Activated naive CD4-positive, alpha-beta T cell treated with anti-CD3 and anti-CD28 coated beads for 36 hours (primary cell): ENCODE measurements around the gene CPE. TPM values are rescaled to one million over a fixed set of nuclear protein-coding genes. Genes with fewer than 3 reads are reported as not detected.

Source experiments
- CTCF ChIA-PET: fragments of 350-600 bp; sonication (Branson Sonifier 250); formaldehyde crosslinking; loops from one replicate; lab custom pipeline; 2021; ENCODE audit warnings: antibody characterized with exemption; lab: Charles Lee
- DNase-seq: peaks from one replicate; pipeline ENCODE4 v3.0.0-alpha.2; 2020
- H3K27ac Mint-ChIP-seq: one replicate; pipeline ENCODE4 v1.8.0; 2021; ENCODE audit warnings: mild to moderate bottlenecking, mixed read lengths
- H3K27me3 Mint-ChIP-seq: one replicate; pipeline ENCODE4 v1.8.0; 2021; ENCODE audit warnings: low read depth, mixed read lengths
- H3K36me3 Mint-ChIP-seq: one replicate; pipeline ENCODE4 v1.8.0; 2021; ENCODE audit warnings: low read depth, mixed read lengths
- H3K4me1 Mint-ChIP-seq: one replicate; pipeline ENCODE4 v1.8.0; 2021; ENCODE audit warnings: low read depth, mixed read lengths
- H3K4me3 Mint-ChIP-seq: one replicate; pipeline ENCODE4 v1.8.0; 2021; ENCODE audit warnings: mild to moderate bottlenecking, moderate library complexity, mixed read lengths
- H3K9me3 Mint-ChIP-seq: one replicate; pipeline ENCODE4 v1.8.0; 2021; ENCODE audit warnings: mixed read lengths
- intact Hi-C: fragments of 100-400 bp; cut with micrococcal nuclease; formaldehyde crosslinking; loops from one replicate; pipeline ENCODE4 v1.15.1; 2023
- total RNA-seq, 2 experiments: library from RNA; stranded (reverse); gene quantifications; one replicate each; pipeline ENCODE4 v1.2.3, GENCODE V29; 2021

CPE gene
- total RNA-seq, 2 experiments from 2014 or later, result 0.10 TPM; not detected in 1

GRCh38 chr4:165505958-165506837 is 127.4 kb downstream of the CPE start:
- H3K36me3 Mint-ChIP-seq, result no peaks in the 10 kb centered on the region
- DNase-seq, result no peak
- intact Hi-C loops, result no loop called here
- H3K27me3 Mint-ChIP-seq, result peaks cover 9% of the 10 kb centered on the region
- H3K4me1 Mint-ChIP-seq, result peaks cover 2% of the 10 kb centered on the region
- H3K4me3 Mint-ChIP-seq, result no peak overlapping the region
- H3K9me3 Mint-ChIP-seq, result no peaks in the 10 kb centered on the region
- CTCF ChIA-PET, result interaction anchor here (0.6 kb wide), 1 partner anchor 93 kb away, joined by 4 read pairs; no protein-coding TSS in a partner anchor
- no peak overlapping the region for H3K27ac Mint-ChIP-seq

GRCh38 chr4:165506849-165507248 is 128.0 kb downstream of the CPE start:
- no peaks in the 10 kb centered on the region for H3K9me3 Mint-ChIP-seq
- CTCF ChIA-PET, result interaction anchor here (0.6 to 1.6 kb wide), 2 partner anchors 14 to 93 kb away, joined by 4 to 7 read pairs; no protein-coding TSS in a partner anchor
- no peak overlapping the region for H3K4me3 Mint-ChIP-seq

GRCh38 chr4:165507381-165507780 is 128.6 kb downstream of the CPE start:
- no peak overlapping the region for H3K27ac Mint-ChIP-seq
- H3K36me3 Mint-ChIP-seq, result no peaks in the 10 kb centered on the region
- peaks cover 9% of the 10 kb centered on the region for H3K27me3 Mint-ChIP-seq
- no peak for DNase-seq
- intact Hi-C loops, result no loop called here
- CTCF ChIA-PET, result interaction anchor here (1.6 kb wide), 1 partner anchor 14 kb away, joined by 7 read pairs; no protein-coding TSS in a partner anchor
- H3K4me1 Mint-ChIP-seq, result peaks cover 2% of the 10 kb centered on the region
- no peak overlapping the region for H3K4me3 Mint-ChIP-seq
- no peaks in the 10 kb centered on the region for H3K9me3 Mint-ChIP-seq

More at GRCh38 chr4:165506849-165507248, 128.0 kb downstream of the CPE start:
- Mint-ChIP-seq H3K4me1 (peaks cover 2% of the 10 kb centered on the region), H3K27ac (no peak overlapping the region), H3K27me3 (peaks cover 9% of the 10 kb centered on the region), H3K36me3 (no peaks in the 10 kb centered on the region)
- intact Hi-C loops, result no loop called here
- no peak for DNase-seq

GRCh38 chr4:165508372-165509120 is 129.7 kb downstream of the CPE start:
- Mint-ChIP-seq H3K27ac (no peak overlapping the region), H3K4me1 (peaks cover under 1% of the 10 kb centered on the region), H3K27me3 (peaks cover 13% of the 10 kb centered on the region), H3K36me3 (no peaks in the 10 kb centered on the region), H3K9me3 (no peaks in the 10 kb centered on the region), H3K4me3 (no peak overlapping the region)
- CTCF ChIA-PET, result interaction anchor here (1.6 kb wide), 1 partner anchor 15 kb away, joined by 7 read pairs; no protein-coding TSS in a partner anchor
- DNase-seq, result no peak
- intact Hi-C loops, result no loop called here

- Mint-ChIP-seq H3K4me3 (no peak overlapping the region), H3K27ac (no peak overlapping the region), H3K4me1 (no peaks in the 10 kb centered on the region), H3K27me3 (peaks cover 17% of the 10 kb centered on the region), H3K9me3 (no peaks in the 10 kb centered on the region), H3K36me3 (no peaks in the 10 kb centered on the region)
- DNase-seq, result no peak
- CTCF ChIA-PET, result no interaction called here
- intact Hi-C loops, result no loop called here
These were observed 133.6 kb downstream of the CPE start for GRCh38 chr4:165512424-165512823.

- CTCF ChIA-PET, result interaction anchor here (1.5 kb wide), 1 partner anchor 21 kb away, joined by 3 read pairs; no protein-coding TSS in a partner anchor
- intact Hi-C loops, result no loop called here
- no peaks in the 10 kb centered on the region for H3K4me1 Mint-ChIP-seq
- H3K9me3 Mint-ChIP-seq, result no peaks in the 10 kb centered on the region
- no peak overlapping the region for H3K4me3 Mint-ChIP-seq
- no peak for DNase-seq
- no peak overlapping the region for H3K27ac Mint-ChIP-seq
- H3K27me3 Mint-ChIP-seq, result peaks cover 8% of the 10 kb centered on the region
- no peaks in the 10 kb centered on the region for H3K36me3 Mint-ChIP-seq
These were observed 135.9 kb downstream of the CPE start for GRCh38 chr4:165514739-165515138.

GRCh38 chr4:165515201-165515600 is 136.4 kb downstream of the CPE start:
- intact Hi-C loops, result no loop called here
- no peaks in the 10 kb centered on the region for H3K9me3 Mint-ChIP-seq

GRCh38 chr4:165516281-165516833 is 137.5 kb downstream of the CPE start:
- H3K27ac Mint-ChIP-seq, result no peak overlapping the region
- no peaks in the 10 kb centered on the region for H3K4me1 Mint-ChIP-seq
- peaks cover 8% of the 10 kb centered on the region for H3K27me3 Mint-ChIP-seq
- intact Hi-C loops, result no loop called here
- CTCF ChIA-PET, result no interaction called here
- no peaks in the 10 kb centered on the region for H3K9me3 Mint-ChIP-seq
- no peaks in the 10 kb centered on the region for H3K36me3 Mint-ChIP-seq
- no peak overlapping the region for H3K4me3 Mint-ChIP-seq
- DNase-seq, result no peak

More at GRCh38 chr4:165515201-165515600, 136.4 kb downstream of the CPE start:
- DNase-seq, result no peak
- CTCF ChIA-PET, result interaction anchor here (1.5 kb wide), 1 partner anchor 22 kb away, joined by 3 read pairs; no protein-coding TSS in a partner anchor
- Mint-ChIP-seq H3K4me1 (no peaks in the 10 kb centered on the region), H3K27me3 (peaks cover 8% of the 10 kb centered on the region), H3K27ac (no peak overlapping the region), H3K4me3 (no peak overlapping the region), H3K36me3 (no peaks in the 10 kb centered on the region)

- H3K4me1 Mint-ChIP-seq, result no peaks in the 10 kb centered on the region
- no peak overlapping the region for H3K27ac Mint-ChIP-seq
- intact Hi-C loops, result no loop called here
- CTCF ChIA-PET, result interaction anchor here (0.6 to 0.7 kb wide), 2 partner anchors 24 to 45 kb away, joined by 3 read pairs; no protein-coding TSS in a partner anchor
- peaks cover 8% of the 10 kb centered on the region for H3K27me3 Mint-ChIP-seq
- no peaks in the 10 kb centered on the region for H3K9me3 Mint-ChIP-seq
- DNase-seq, result no peak
- H3K36me3 Mint-ChIP-seq, result no peaks in the 10 kb centered on the region
- H3K4me3 Mint-ChIP-seq, result no peak overlapping the region
These were observed 138.4 kb downstream of the CPE start for GRCh38 chr4:165517216-165517615.

GRCh38 chr4:165518024-165518616 is 139.3 kb downstream of the CPE start:
- no peak for DNase-seq
- Mint-ChIP-seq H3K27me3 (peaks cover 8% of the 10 kb centered on the region), H3K27ac (no peak overlapping the region), H3K9me3 (no peaks in the 10 kb centered on the region), H3K36me3 (no peaks in the 10 kb centered on the region), H3K4me3 (no peak overlapping the region), H3K4me1 (no peaks in the 10 kb centered on the region)
- intact Hi-C loops, result no loop called here
- CTCF ChIA-PET, result interaction anchor here (1.3 kb wide), 1 partner anchor 25 kb away, joined by 3 read pairs; no protein-coding TSS in a partner anchor

GRCh38 chr4:165518686-165519085 is 139.9 kb downstream of the CPE start:
- Mint-ChIP-seq H3K27me3 (peaks cover 2% of the 10 kb centered on the region), H3K27ac (no peak overlapping the region), H3K36me3 (no peaks in the 10 kb centered on the region), H3K4me3 (no peak overlapping the region), H3K9me3 (no peaks in the 10 kb centered on the region), H3K4me1 (no peaks in the 10 kb centered on the region)
- intact Hi-C loops, result no loop called here
- no peak for DNase-seq
- CTCF ChIA-PET, result interaction anchor here (1.3 kb wide), 1 partner anchor 25 kb away, joined by 3 read pairs; no protein-coding TSS in a partner anchor
